B cell (primary cell): ENCODE measurements around the gene UTS2. TPM values are rescaled to one million over a fixed set of nuclear protein-coding genes. Genes with fewer than 3 reads are reported as not detected.

Source experiments
- ATAC-seq: fragments of 200-7000 bp; cut with Tn5 transposase; one replicate; pipeline ENCODE4 v1.10.0; 2021; ENCODE audit warnings: low read depth, mild to moderate bottlenecking, moderate number of reproducible peaks, moderate library complexity
- CTCF ChIA-PET: fragments of 350-600 bp; sonication (Branson Sonifier 250); formaldehyde crosslinking; loops from one replicate; lab custom pipeline; 2021; ENCODE audit warnings: antibody characterized with exemption, inconsistent platforms; lab: Charles Lee
- POLR2A ChIA-PET: fragments of 350-600 bp; sonication (Branson Sonifier 250); formaldehyde crosslinking; loops from one replicate; lab custom pipeline; 2021; ENCODE audit warnings: antibody characterized with exemption; lab: Charles Lee
- DNase-seq: peaks from one replicate; pipeline ENCODE4 v3.0.0; 2013
- H2AFZ ChIP-seq: 2 replicates; pipeline ENCODE4 v1.6.1; 2012; ENCODE audit warnings: mild to moderate bottlenecking, low read depth, low read length; ENCODE audit not compliant: insufficient read depth, poor library complexity, severe bottlenecking
- H3K27ac ChIP-seq, 2 donors: 1 replicate in 1 of 2; 2 replicates in 1 of 2; pipeline ENCODE4 v1.5.1; 2012 to 2013; ENCODE audit warnings: low read length in 2 of 2, mild to moderate bottlenecking in 2 of 2, moderate library complexity in 1 of 2
- H3K27me3 ChIP-seq, 4 experiments: fragments of 200-600 bp in 1 of 4; sonication (generic) in 1 of 4; replicated peaks in 1 of 4; 1 replicate in 2 of 4; 2 replicates in 2 of 4; pipeline versions ENCODE4 v1.6.1 to v1.7.0; 2013 to 2016; ENCODE audit warnings: low read length in 3 of 4, mild to moderate bottlenecking in 2 of 4, mixed read lengths in 1 of 4, moderate library complexity in 1 of 4; ENCODE audit not compliant: insufficient read depth in 4 of 4, control insufficient read depth in 3 of 4; ENCODE audit errors: control extremely low read depth in 1 of 4
- H3K36me3 ChIP-seq, 2 experiments: replicated peaks in 1 of 2; 1 replicate in 1 of 2; 2 replicates in 1 of 2; pipeline versions ENCODE4 v1.6.1 to v1.7.1; 2013; ENCODE audit warnings: low read length in 1 of 2; ENCODE audit not compliant: insufficient read depth in 2 of 2, control insufficient read depth in 1 of 2; ENCODE audit errors: control extremely low read depth in 1 of 2, extremely low read depth in 1 of 2
- H3K4me1 ChIP-seq, 2 donors: fragments of 200-600 bp in 1 of 2; sonication (generic) in 1 of 2; 1 replicate in 1 of 2; 2 replicates in 1 of 2; pipeline versions ENCODE4 v1.5.1 to v1.6.1; 2013 to 2017; ENCODE audit warnings: low read length in 2 of 2; ENCODE audit not compliant: control insufficient read depth in 2 of 2, insufficient read depth in 2 of 2
- H3K4me2 ChIP-seq: replicated peaks from 2 replicates; pipeline ENCODE3; 2012; ENCODE audit warnings: mild to moderate bottlenecking, low read depth, low read length; ENCODE audit not compliant: poor library complexity, severe bottlenecking
- H3K4me3 ChIP-seq, 5 experiments: fragments of 200-600 bp in 1 of 5; sonication (generic) in 1 of 5; 1 replicate in 3 of 5; 2 replicates in 2 of 5; pipeline versions ENCODE4 v1.5.1 to v1.7.0; 2011 to 2016; ENCODE audit warnings: low read length in 4 of 5, mild to moderate bottlenecking in 4 of 5, low read depth in 2 of 5, control low read depth in 1 of 5, moderate library complexity in 1 of 5; ENCODE audit not compliant: insufficient read depth in 1 of 5; ENCODE audit errors: control extremely low read depth in 1 of 5, extremely low read depth in 1 of 5
- H3K79me2 ChIP-seq: fragments of 200-600 bp; sonication (generic); one replicate; pipeline ENCODE4 v1.6.0; 2016; ENCODE audit warnings: low read length; ENCODE audit not compliant: control insufficient read depth, insufficient read depth
- H3K9ac ChIP-seq: fragments of 200-600 bp; sonication (generic); 2 replicates; pipeline ENCODE4 v1.6.1; 2017; ENCODE audit warnings: mild to moderate bottlenecking, low read length, moderate library complexity
- H3K9me3 ChIP-seq, 3 donors: one replicate each; pipeline versions ENCODE4 v1.6.1 to v1.7.1; 2013; ENCODE audit warnings: low read length in 2 of 3; ENCODE audit not compliant: control insufficient read depth in 2 of 3, insufficient read depth in 1 of 3; ENCODE audit errors: control extremely low read depth in 1 of 3
- H4K20me1 ChIP-seq: 2 replicates; pipeline ENCODE4 v1.6.0; 2012; ENCODE audit warnings: mild to moderate bottlenecking, low read length; ENCODE audit not compliant: insufficient read depth, control insufficient read depth, poor library complexity, severe bottlenecking
- H3K27ac Mint-ChIP-seq: one replicate; pipeline ENCODE4 v1.8.0; 2021; ENCODE audit warnings: mixed read lengths
- H3K27me3 Mint-ChIP-seq: one replicate; pipeline ENCODE4 v1.8.0; 2021; ENCODE audit warnings: mixed read lengths
- H3K4me1 Mint-ChIP-seq: one replicate; pipeline ENCODE4 v1.8.0; 2021; ENCODE audit warnings: mixed read lengths
- H3K4me3 Mint-ChIP-seq: one replicate; pipeline ENCODE4 v1.8.0; 2021; ENCODE audit warnings: mixed read lengths
- H3K9me3 Mint-ChIP-seq: one replicate; pipeline ENCODE4 v1.8.0; 2022; ENCODE audit warnings: mixed read lengths; ENCODE audit not compliant: insufficient read depth
- CTCF ChIP-seq: fragments of 200-600 bp; IDR thresholded peaks from one replicate; pipeline ENCODE4 v1.8.0; 2022; ENCODE audit warnings: antibody characterized with exemption, mild to moderate bottlenecking
- EZH2 ChIP-seq: IDR thresholded peaks from 2 replicates; pipeline ENCODE4 v1.6.1; 2012; ENCODE audit warnings: borderline replicate concordance, low read depth, mild to moderate bottlenecking, moderate library complexity, low read length; ENCODE audit not compliant: insufficient read depth, poor library complexity, severe bottlenecking
- WGBS: methylation state at CpG from one replicate; pipeline ENCODE4 v1.1.5; 2013; ENCODE audit warnings: missing lambda C conversion rate; ENCODE audit not compliant: insufficient coverage; 5-methylcytosine and 5-hydroxymethylcytosine counted together
- intact Hi-C: fragments of 100-400 bp; cut with micrococcal nuclease; formaldehyde crosslinking; loops from one replicate; pipeline ENCODE4 v1.10.0; 2022
- polyA plus RNA-seq: library from polyadenylated mRNA; depleted of rRNA; stranded (reverse); fragments of >200 nt; gene quantifications from 2 replicates; pipeline ENCODE4 v1.2.3, GENCODE V29; 2012
- total RNA-seq, 2 donors: library from RNA; stranded (reverse); fragments of 120-200 nt in 1 of 2; gene quantifications; 1 replicate in 1 of 2; 2 replicates in 1 of 2; pipeline versions ENCODE4 v1.2.3 to v1.2.4, GENCODE V29; 2013 to 2022

The UTS2 gene
- total and polyA plus RNA-seq, 2 donors (not counting 1 experiment from before 2014, with no cell fraction given): 5.5 TPM; not detected in 1

GRCh38 chr1:7811476-7811875 lies 41.4 kb downstream of the UTS2 start:
- no peak overlapping the region for H3K4me3 Mint-ChIP-seq
- TF ChIP-seq CTCF (no peak), EZH2 (no peak)
- no peak overlapping the region for H2AFZ ChIP-seq
- H3K36me3 ChIP-seq: peaks cover 0 to 9% of the 10 kb centered on the region in 2 experiments
- H3K27me3 Mint-ChIP-seq: peaks cover 4% of the 10 kb centered on the region
- no peaks in the 10 kb centered on the region for H3K27me3 ChIP-seq
- no peak overlapping the region for H3K4me3 ChIP-seq
- CTCF ChIA-PET: interaction anchor here (0.9 to 1.5 kb wide), 3 partner anchors 9 to 59 kb away, joined by 3 to 6 read pairs (median 3); no protein-coding TSS in a partner anchor
- H4K20me1 ChIP-seq: no peaks in the 10 kb centered on the region
- H3K27ac ChIP-seq: no peak overlapping the region
- H3K9me3 Mint-ChIP-seq: peaks cover 15% of the 10 kb centered on the region
- H3K9me3 ChIP-seq: peaks cover 3 to 13% (median 7%) of the 10 kb centered on the region in 3 donors
- H3K27ac Mint-ChIP-seq: no peak overlapping the region
- 82% methylated on average over 5 of the region's 6 CpGs for WGBS
- POLR2A ChIA-PET: no interaction called here
- no peak overlapping the region for H3K4me2 ChIP-seq
- intact Hi-C loops: no loop called here
- H3K79me2 ChIP-seq: no peaks in the 10 kb centered on the region
- H3K4me1 Mint-ChIP-seq: no peaks in the 10 kb centered on the region
- DNase-seq (no peak), ATAC-seq (no peak)
- H3K9ac ChIP-seq: no peak overlapping the region
- H3K4me1 ChIP-seq: no peaks in the 10 kb centered on the region

- 97% methylated on average over 6 of the region's 7 CpGs for WGBS
- no peak overlapping the region for H3K27ac ChIP-seq
- no peak overlapping the region for H2AFZ ChIP-seq
- POLR2A ChIA-PET: no interaction called here
- H3K27ac Mint-ChIP-seq: no peak overlapping the region
- H3K36me3 ChIP-seq: peaks cover 0 to 10% of the 10 kb centered on the region in 2 experiments
- intact Hi-C loops: no loop called here
- no peaks in the 10 kb centered on the region for H3K4me1 ChIP-seq
- H3K27me3 Mint-ChIP-seq: peaks cover 4% of the 10 kb centered on the region
- DNase-seq (no peak), ATAC-seq (no peak)
- no peaks in the 10 kb centered on the region for H3K4me1 Mint-ChIP-seq
- H3K9me3 ChIP-seq: peaks cover 3 to 13% (median 7%) of the 10 kb centered on the region in 3 donors
- no peak overlapping the region for H3K4me2 ChIP-seq
- no peaks in the 10 kb centered on the region for H4K20me1 ChIP-seq
- H3K9ac ChIP-seq: no peak overlapping the region
- H3K27me3 ChIP-seq: no peaks in the 10 kb centered on the region
- TF ChIP-seq EZH2 (no peak), CTCF (no peak)
- no peak overlapping the region for H3K4me3 Mint-ChIP-seq
- no peaks in the 10 kb centered on the region for H3K79me2 ChIP-seq
- H3K4me3 ChIP-seq: no peak overlapping the region
- CTCF ChIA-PET: interaction anchor here (1.4 kb wide), 1 partner anchor 58 kb away, joined by 6 read pairs; no protein-coding TSS in a partner anchor
- peaks cover 15% of the 10 kb centered on the region for H3K9me3 Mint-ChIP-seq
These were observed 42.5 kb downstream of the UTS2 start for GRCh38 chr1:7810395-7810794.
